Karpas-422 (cell line): Measurements from ENCODE around the gene KIZ. TPM values are rescaled to one million over a fixed set of nuclear protein-coding genes. Genes with fewer than 3 reads are reported as not detected.

Experiments used
- DNase-seq: peaks from one replicate; pipeline ENCODE4 v3.0.0-alpha.2; 2015
- H2AFZ ChIP-seq: fragments of 200-600 bp; sonication (generic); 2 replicates; pipeline ENCODE4 v1.6.1; 2014; ENCODE audit warnings: antibody characterized with exemption, low read length, mixed read lengths
- H3K27ac ChIP-seq: fragments of 200-600 bp; sonication (generic); 2 replicates; pipeline ENCODE4 v1.5.1; 2014; ENCODE audit warnings: mild to moderate bottlenecking, low read length, moderate library complexity
- H3K27me3 ChIP-seq: fragments of 200-600 bp; sonication (generic); 2 replicates; pipeline ENCODE4 v1.6.1; 2014; ENCODE audit warnings: low read length, mixed read lengths
- H3K36me3 ChIP-seq: fragments of 200-600 bp; sonication (generic); 2 replicates; pipeline ENCODE4 v1.6.1; 2014; ENCODE audit warnings: low read length, mixed read lengths; ENCODE audit not compliant: insufficient read depth
- H3K4me1 ChIP-seq: fragments of 200-600 bp; sonication (generic); 2 replicates; pipeline ENCODE4 v1.6.1; 2014; ENCODE audit warnings: mild to moderate bottlenecking, low read length, mixed read lengths
- H3K4me2 ChIP-seq: fragments of 200-600 bp; sonication (generic); 2 replicates; pipeline ENCODE4 v1.6.1; 2014; ENCODE audit warnings: low read length, low read depth, mild to moderate bottlenecking; ENCODE audit not compliant: poor library complexity, severe bottlenecking
- H3K4me3 ChIP-seq: fragments of 200-600 bp; sonication (generic); 2 replicates; pipeline ENCODE4 v1.5.1; 2014; ENCODE audit warnings: mild to moderate bottlenecking, antibody characterized with exemption, low read length, mixed read lengths
- H3K79me2 ChIP-seq: fragments of 200-600 bp; sonication (generic); 2 replicates; pipeline ENCODE4 v1.6.1; 2014; ENCODE audit warnings: mild to moderate bottlenecking, low read length, mixed read lengths
- H3K9ac ChIP-seq: fragments of 200-600 bp; sonication (generic); 2 replicates; pipeline ENCODE4 v1.6.0; 2014; ENCODE audit warnings: low read length
- H3K9me2 ChIP-seq: fragments of 200-600 bp; sonication (generic), shearing (Covaris generic); replicated peaks from 2 replicates; pipeline ENCODE4 v1.6.0; 2014; ENCODE audit warnings: mild to moderate bottlenecking, low read length, moderate library complexity; ENCODE audit not compliant: insufficient read depth
- H3K9me3 ChIP-seq: fragments of 300-700, 200-600 bp; sonication (generic); 2 replicates; pipeline ENCODE4 v1.6.1; 2014; ENCODE audit warnings: low read length, mixed read lengths
- H4K20me1 ChIP-seq: fragments of 200-600 bp; sonication (generic); 2 replicates; pipeline ENCODE4 v1.6.1; 2014; ENCODE audit warnings: mild to moderate bottlenecking, antibody characterized with exemption, low read length, low read depth; ENCODE audit not compliant: insufficient read depth
- total RNA-seq: library from RNA; depleted of rRNA; stranded (reverse); fragments of >200 nt; shearing (Covaris generic); gene quantifications from 2 replicates; pipeline ENCODE4 v1.2.3, GENCODE V29; 2014; ENCODE audit warnings: low replicate concordance

The KIZ gene
- total RNA-seq, 1 experiment from 2014 or later = 22.1 TPM

DNA sequence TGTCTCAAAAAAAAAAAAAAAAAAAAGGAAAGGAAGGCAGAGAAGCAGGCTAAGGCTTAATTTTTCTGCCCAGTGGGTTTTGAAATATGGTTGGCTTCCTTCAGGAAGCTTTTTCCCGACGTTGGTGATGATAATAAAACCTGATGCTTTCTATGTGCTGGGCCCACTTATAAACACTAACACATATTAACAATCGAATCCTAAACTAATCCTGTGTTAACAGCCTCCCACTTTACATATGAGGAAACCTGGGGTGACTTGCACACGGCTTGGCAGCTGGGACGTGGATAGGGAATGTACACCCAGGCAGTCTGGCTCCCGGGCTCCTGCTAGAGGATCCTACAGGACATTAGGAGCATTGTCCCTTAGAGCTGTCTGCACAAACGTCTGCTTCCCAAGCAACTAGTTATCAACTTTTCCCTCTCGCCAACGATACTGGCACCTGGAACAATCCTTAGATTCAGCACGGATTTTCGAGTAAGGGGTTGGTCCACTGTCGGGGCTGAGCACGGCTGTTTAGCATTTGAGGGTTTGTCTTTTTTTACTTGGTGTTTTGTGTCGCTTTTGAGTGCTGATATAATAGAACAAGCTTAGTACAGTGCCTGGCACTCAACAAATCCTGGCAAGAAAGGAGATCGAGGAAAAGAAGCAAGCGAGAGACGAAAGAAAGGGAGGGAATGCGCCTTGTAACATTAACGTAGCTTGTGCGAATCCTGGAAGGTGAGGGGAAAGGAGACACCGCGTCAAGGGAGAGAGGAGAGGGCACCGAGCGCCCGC, 622 bp upstream of the KIZ start:
- H3K9me2 ChIP-seq = no peaks in the 10 kb centered on the region
- H3K9ac ChIP-seq = peak overlapping the region; percentile 58
- H3K27me3 ChIP-seq = no peaks in the 10 kb centered on the region
- peaks cover 20% of the 10 kb centered on the region for H3K4me1 ChIP-seq
- DNase-seq = no peak
- H3K27ac ChIP-seq = no peak overlapping the region
- H3K4me3 ChIP-seq = peak overlapping the region; percentile 63
- peak overlapping the region; percentile 90 for H2AFZ ChIP-seq
- H3K36me3 ChIP-seq = no peaks in the 10 kb centered on the region
- H3K9me3 ChIP-seq = no peaks in the 10 kb centered on the region
- H3K79me2 ChIP-seq = peaks cover 30% of the 10 kb centered on the region
- H4K20me1 ChIP-seq = no peaks in the 10 kb centered on the region
- peak overlapping the region; percentile 76 for H3K4me2 ChIP-seq

DNA sequence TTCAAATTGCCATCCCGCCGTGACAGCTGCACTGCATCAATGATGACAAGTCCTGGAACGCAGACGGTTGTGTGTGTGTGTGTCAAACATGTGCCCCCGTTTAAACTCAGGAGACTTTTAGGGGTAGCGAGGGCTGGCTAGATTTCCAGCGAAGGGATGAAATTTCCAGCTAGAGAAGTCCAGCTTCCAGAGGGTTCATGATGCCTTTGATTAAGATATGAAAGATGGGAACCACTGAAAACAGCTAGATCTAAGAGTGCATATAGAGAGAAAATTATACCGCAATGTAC, 644 bp downstream of the KIZ start:
- Histone ChIP-seq H3K36me3 (no peaks in the 10 kb centered on the region), H3K27ac (no peak overlapping the region)

DNA sequence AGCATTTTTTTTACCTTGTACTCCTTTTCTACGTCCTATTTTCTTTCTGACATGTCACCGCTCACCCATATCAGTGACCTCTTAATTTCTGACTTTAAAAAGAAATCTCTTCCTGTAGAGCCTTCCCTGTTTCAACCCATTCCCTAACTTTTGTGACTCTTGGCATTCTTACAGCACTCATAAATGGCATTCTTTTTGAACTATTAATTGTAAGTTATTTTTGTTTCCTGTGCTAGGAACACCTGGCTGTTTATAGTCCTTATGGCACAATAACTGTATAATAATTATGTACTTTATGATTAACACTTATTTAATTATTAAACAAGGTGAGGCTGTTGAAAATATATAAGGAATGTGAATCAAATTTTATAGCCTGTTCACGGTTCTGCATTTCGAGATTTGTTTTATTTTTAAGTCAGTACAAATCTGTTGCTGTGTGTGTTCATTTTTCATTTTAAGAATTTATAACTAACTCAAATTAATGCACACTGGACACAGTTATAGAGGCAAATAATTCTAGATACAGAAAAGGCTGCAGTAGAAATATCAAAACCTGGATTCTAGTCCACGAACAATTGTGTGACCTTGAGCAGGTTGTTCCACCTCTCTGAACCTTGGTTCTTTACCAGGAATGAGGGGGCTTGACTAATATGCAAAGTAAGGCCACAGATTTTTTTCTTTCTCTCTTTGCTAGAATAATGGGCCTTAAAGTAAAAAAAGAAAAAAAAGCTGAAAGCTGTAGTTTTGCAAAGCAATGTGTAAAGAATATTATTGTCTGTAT, 1.5 kb downstream of the KIZ start:
- Histone ChIP-seq H3K4me2 (peak overlapping the region; percentile 92), H3K9ac (peak overlapping the region; percentile 90), H2AFZ (0 out of 2 replicates have a peak overlapping the region, but pooled peaks have one; percentile 99)

More for the DNA sequence above, 644 bp downstream of the KIZ start:
- no peaks in the 10 kb centered on the region for H3K27me3 ChIP-seq
- no peaks in the 10 kb centered on the region for H3K9me2 ChIP-seq
- H3K4me2 ChIP-seq = peak overlapping the region; percentile 92
- no peak for DNase-seq
- H3K4me3 ChIP-seq = peak overlapping the region; percentile 96
- peak overlapping the region; percentile 90 for H3K9ac ChIP-seq
- H3K4me1 ChIP-seq = peaks cover 20% of the 10 kb centered on the region
- peaks cover 34% of the 10 kb centered on the region for H3K79me2 ChIP-seq
- no peaks in the 10 kb centered on the region for H4K20me1 ChIP-seq
- H2AFZ ChIP-seq = peak overlapping the region; percentile 99
- H3K9me3 ChIP-seq = no peaks in the 10 kb centered on the region

DNA sequence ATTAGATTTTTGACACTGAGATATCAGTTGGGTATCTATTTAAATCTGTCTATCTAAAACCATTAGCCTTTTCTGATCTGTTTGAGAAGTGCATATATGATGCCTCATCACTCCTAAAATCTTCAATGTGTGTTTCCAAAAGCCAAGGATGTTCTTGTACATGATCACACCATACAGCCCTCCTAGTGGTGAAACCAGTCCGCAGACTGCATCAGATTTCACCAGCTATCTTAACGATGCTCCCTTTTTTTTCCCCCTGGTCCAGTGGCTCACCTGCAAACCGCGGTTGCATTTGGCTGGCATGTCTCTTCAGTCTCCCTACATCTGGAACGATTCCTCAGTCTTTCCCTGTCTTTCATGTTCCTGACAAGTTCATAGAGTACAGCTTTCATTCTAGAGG, 4.0 kb downstream of the KIZ start:
- no peaks in the 10 kb centered on the region for H3K36me3 ChIP-seq
- no peak overlapping the region for H2AFZ ChIP-seq
- H3K4me2 ChIP-seq = no peak overlapping the region
- no peak overlapping the region for H3K9ac ChIP-seq
- peaks cover 34% of the 10 kb centered on the region for H3K79me2 ChIP-seq
- H3K9me2 ChIP-seq = no peaks in the 10 kb centered on the region
- H4K20me1 ChIP-seq = no peaks in the 10 kb centered on the region
- no peak overlapping the region for H3K27ac ChIP-seq
- H3K9me3 ChIP-seq = no peaks in the 10 kb centered on the region
- no peak overlapping the region for H3K4me3 ChIP-seq
- H3K27me3 ChIP-seq = no peaks in the 10 kb centered on the region
- H3K4me1 ChIP-seq = peaks cover 20% of the 10 kb centered on the region
- DNase-seq = no peak

More for the DNA sequence above, 1.5 kb downstream of the KIZ start:
- DNase-seq = no peak
- H3K9me2 ChIP-seq = no peaks in the 10 kb centered on the region
- H3K4me1 ChIP-seq = peaks cover 20% of the 10 kb centered on the region
- peaks cover 34% of the 10 kb centered on the region for H3K79me2 ChIP-seq
- H3K27ac ChIP-seq = no peak overlapping the region
- H3K27me3 ChIP-seq = no peaks in the 10 kb centered on the region
- no peaks in the 10 kb centered on the region for H3K9me3 ChIP-seq
- H3K4me3 ChIP-seq = peak overlapping the region; percentile 96
- H4K20me1 ChIP-seq = no peaks in the 10 kb centered on the region
- H3K36me3 ChIP-seq = no peaks in the 10 kb centered on the region

DNA sequence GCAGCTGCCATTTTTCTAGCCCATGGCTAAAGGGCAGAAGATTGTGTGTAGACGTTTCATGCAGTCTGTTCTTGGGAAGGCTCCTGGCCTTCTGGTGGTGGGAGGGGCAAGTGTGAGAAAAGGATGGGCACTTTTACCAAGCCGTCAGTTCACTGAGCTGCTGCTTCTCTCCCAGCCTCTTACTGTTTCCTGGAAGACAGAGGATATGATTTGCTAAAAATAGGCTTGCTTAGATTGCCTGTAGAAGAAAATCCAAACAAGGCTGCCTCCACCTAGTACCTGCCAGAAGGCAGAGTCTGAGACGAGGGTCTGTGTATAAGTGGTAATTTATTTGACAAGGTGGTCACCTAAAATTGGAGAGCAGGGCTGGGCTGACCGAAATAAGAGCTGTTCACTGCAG, 7.5 kb downstream of the KIZ start:
- Histone ChIP-seq H3K9me3 (no peaks in the 10 kb centered on the region), H4K20me1 (no peaks in the 10 kb centered on the region), H3K36me3 (no peaks in the 10 kb centered on the region), H3K4me3 (no peak overlapping the region), H3K79me2 (peaks cover 15% of the 10 kb centered on the region), H3K9ac (no peak overlapping the region), H3K4me2 (no peak overlapping the region), H3K27ac (no peak overlapping the region), H3K9me2 (no peaks in the 10 kb centered on the region), H2AFZ (no peak overlapping the region), H3K4me1 (no peaks in the 10 kb centered on the region), H3K27me3 (no peaks in the 10 kb centered on the region)
- DNase-seq = no peak

DNA sequence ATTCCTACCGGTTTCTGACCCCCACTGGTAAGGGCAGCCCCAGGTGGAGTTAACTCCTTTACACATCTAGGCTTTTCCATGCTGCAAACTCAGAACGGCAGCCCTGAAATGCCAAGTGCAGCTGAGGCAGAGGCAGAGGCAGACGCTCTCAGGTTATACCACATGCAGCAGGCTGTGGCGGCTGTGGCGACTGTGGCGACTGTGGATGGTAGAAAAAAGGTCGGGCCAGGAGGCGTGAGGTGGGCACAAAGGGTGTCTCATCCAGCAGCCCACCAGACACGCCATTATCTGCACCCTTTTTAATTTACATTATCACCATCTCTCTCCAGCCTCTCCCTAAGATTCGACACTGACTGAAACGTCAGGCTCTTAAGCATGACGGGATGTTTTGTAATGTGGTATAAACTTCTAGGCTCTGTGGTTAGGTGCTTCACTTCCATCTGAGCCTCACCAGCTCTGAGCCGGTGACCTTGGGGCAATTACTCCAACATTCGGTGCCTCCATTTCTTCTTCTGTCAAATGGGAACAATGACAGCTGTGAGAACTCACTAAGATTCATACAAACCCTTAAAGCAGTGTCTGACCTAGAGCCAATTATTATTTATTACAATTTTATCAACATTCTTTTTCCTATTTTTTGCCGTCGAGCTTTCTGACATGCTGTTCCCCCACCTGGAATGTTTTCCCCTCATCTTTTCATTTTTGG, 8.2 kb downstream of the KIZ start:
- H2AFZ ChIP-seq = no peak overlapping the region
- H3K9me3 ChIP-seq = no peaks in the 10 kb centered on the region
- H3K9ac ChIP-seq = no peak overlapping the region
- peaks cover 10% of the 10 kb centered on the region for H3K79me2 ChIP-seq
- no peak overlapping the region for H3K4me3 ChIP-seq
- no peaks in the 10 kb centered on the region for H3K27me3 ChIP-seq
- no peaks in the 10 kb centered on the region for H3K9me2 ChIP-seq
- no peak for DNase-seq
- no peak overlapping the region for H3K4me2 ChIP-seq
- no peaks in the 10 kb centered on the region for H3K36me3 ChIP-seq
- H3K27ac ChIP-seq = no peak overlapping the region
- H3K4me1 ChIP-seq = no peaks in the 10 kb centered on the region
- H4K20me1 ChIP-seq = no peaks in the 10 kb centered on the region

DNA sequence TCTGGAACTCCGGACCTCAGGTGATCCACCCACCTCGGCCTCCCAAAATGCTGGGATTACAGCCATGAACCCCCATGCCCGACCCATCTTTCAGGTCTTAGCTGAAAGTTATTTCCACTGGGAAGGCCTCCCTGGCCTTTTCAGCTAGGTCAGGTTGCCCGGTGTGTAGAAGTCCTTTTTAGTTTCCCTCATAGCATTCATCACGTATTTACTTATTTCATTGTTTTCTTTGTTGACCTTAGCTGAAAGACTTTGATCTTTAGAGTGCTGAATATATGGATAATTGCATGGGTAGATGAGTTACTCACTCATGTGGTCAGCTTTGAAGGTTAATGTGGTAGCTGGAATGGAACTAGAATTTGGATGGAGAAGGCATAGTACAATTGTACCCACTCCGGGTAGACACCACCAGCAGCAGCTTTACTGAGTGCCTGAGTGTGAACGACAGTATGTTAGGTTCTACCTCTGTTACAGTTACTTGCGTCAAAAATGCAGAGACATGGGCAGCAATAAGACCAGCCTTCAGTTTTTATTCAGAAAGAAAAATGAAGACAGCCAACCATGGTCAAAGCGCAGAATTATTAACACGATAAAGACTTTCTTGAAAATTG, 9.1 kb downstream of the KIZ start:
- no peak for DNase-seq
- Histone ChIP-seq H3K4me3 (no peak overlapping the region), H3K9me2 (no peaks in the 10 kb centered on the region), H3K4me1 (no peaks in the 10 kb centered on the region), H3K36me3 (peaks cover 6% of the 10 kb centered on the region; the same call in 1 of the 2 replicates), H3K9me3 (no peaks in the 10 kb centered on the region), H3K79me2 (peaks cover 7% of the 10 kb centered on the region), H3K27me3 (no peaks in the 10 kb centered on the region), H3K9ac (no peak overlapping the region), H3K27ac (no peak overlapping the region), H3K4me2 (no peak overlapping the region), H2AFZ (no peak overlapping the region), H4K20me1 (no peaks in the 10 kb centered on the region)
